Panc1 (cell line): ENCODE measurements around the gene C9orf152. TPM values are rescaled to one million over a fixed set of nuclear protein-coding genes. Genes with fewer than 3 reads are reported as not detected.

Experiments
- ATAC-seq: fragments of 200-7000 bp; cut with Tn5 transposase; 2 replicates; pipeline ENCODE4 v1.9.1; 2020; ENCODE audit warnings: mild to moderate bottlenecking, moderate library complexity
- BruUV-seq: library from RNA; stranded (reverse); fragments of 400-500 nt; replicated peaks from 2 replicates; lab custom pipeline; 2021; lab: Mats Ljungman, UMichigan
- CTCF ChIA-PET: fragments of 300-600 bp; sonication (Branson Sonifier 250); formaldehyde crosslinking; loops from one replicate; lab custom pipeline; 2022; ENCODE audit warnings: antibody characterized with exemption; lab: Charles Lee
- POLR2A ChIA-PET: fragments of 300-600 bp; sonication (Branson Sonifier 250); formaldehyde crosslinking; loops from one replicate; lab custom pipeline; 2022; ENCODE audit warnings: antibody characterized with exemption; lab: Charles Lee
- DNase-seq: peaks from one replicate; pipeline ENCODE4 v3.0.0-alpha.2; 2010; ENCODE audit warnings: low read depth, low spot score
- H3K27ac ChIP-seq: 2 replicates; pipeline ENCODE4 v1.5.1; 2011; ENCODE audit warnings: mild to moderate bottlenecking, low read length, inconsistent platforms
- H3K27me3 ChIP-seq: fragments of 200-500 bp; sonication (Bioruptor generic); 2 replicates; pipeline ENCODE4 v1.6.0; 2014; ENCODE audit warnings: low read length, inconsistent platforms; ENCODE audit not compliant: control insufficient read depth, insufficient read depth
- H3K36me3 ChIP-seq: fragments of 200-500 bp; sonication (Bioruptor generic); 2 replicates; pipeline ENCODE4 v1.5.1; 2014; ENCODE audit warnings: inconsistent platforms, mild to moderate bottlenecking, low read length, moderate library complexity; ENCODE audit not compliant: control insufficient read depth, insufficient read depth
- H3K4me1 ChIP-seq: 2 replicates; pipeline ENCODE4 v1.5.1; 2011; ENCODE audit warnings: inconsistent platforms, mild to moderate bottlenecking, low read length, moderate library complexity; ENCODE audit not compliant: control insufficient read depth, insufficient read depth
- H3K4me3 ChIP-seq, 2 experiments: 2 replicates each; pipeline ENCODE4 v1.5.1; 2011 to 2012; ENCODE audit warnings: low read depth in 2 of 2, low read length in 2 of 2, mild to moderate bottlenecking in 2 of 2, inconsistent platforms in 1 of 2, moderate library complexity in 1 of 2
- H3K9me3 ChIP-seq: fragments of 200-500 bp; sonication (Bioruptor generic); 2 replicates; pipeline ENCODE4 v1.5.1; 2014; ENCODE audit warnings: low read depth, mild to moderate bottlenecking, inconsistent platforms, low read length, moderate library complexity; ENCODE audit not compliant: control insufficient read depth, insufficient read depth
- CTCF ChIP-seq: fragments of 450-650 bp; IDR thresholded peaks from 2 replicates; pipeline ENCODE4 v1.5.1; 2017; ENCODE audit warnings: mild to moderate bottlenecking
- POLR2AphosphoS5 ChIP-seq: IDR thresholded peaks from 2 replicates; pipeline ENCODE4 v1.6.1; 2012; ENCODE audit warnings: mild to moderate bottlenecking, low read depth, low read length, moderate library complexity
- REST ChIP-seq, 2 experiments: IDR thresholded peaks; 2 replicates each; pipeline ENCODE4 v1.6.1; 2011 to 2012; ENCODE audit warnings: low read depth in 2 of 2, control low read depth in 1 of 2, low read length in 1 of 2, mild to moderate bottlenecking in 1 of 2, moderate library complexity in 1 of 2; ENCODE audit not compliant: insufficient read depth in 1 of 2
- SIN3A ChIP-seq: IDR thresholded peaks from 2 replicates; pipeline ENCODE4 v1.6.1; 2012; ENCODE audit warnings: low read depth, mild to moderate bottlenecking, low read length, moderate library complexity, borderline replicate concordance; ENCODE audit not compliant: insufficient read depth
- TCF7L2 ChIP-seq: IDR thresholded peaks from 2 replicates; pipeline ENCODE4 v1.6.1; 2011; ENCODE audit warnings: mild to moderate bottlenecking, low read depth, low read length, inconsistent platforms
- in situ Hi-C: cut with HindIII; loops from 2 replicates; pipeline ENCODE4 v1.10.0; 2016; ENCODE audit warnings: low sequenced_read_pairs, low pct_unique_long_range_greater_than_20kb
- intact Hi-C: fragments of 100-400 bp; cut with micrococcal nuclease; formaldehyde crosslinking; loops from one replicate; pipeline ENCODE4 v1.10.0; 2022; ENCODE audit not compliant: unreplicated experiment
- total RNA-seq: library from RNA; stranded (reverse); gene quantifications from one replicate; pipeline ENCODE4 v1.2.1, GENCODE V29; 2021; ENCODE audit not compliant: unreplicated experiment

The C9orf152 gene
- total RNA-seq, 1 experiment from 2014 or later = 0.10 TPM

GRCh38 chr9:110217656-110218099, 9.7 kb upstream of the C9orf152 start:
- ATAC-seq = no peak
- TF ChIP-seq POLR2AphosphoS5 (no peak), CTCF (peak; percentile 75), REST (IDR thresholded peaks at IDR 0.05; ENCODE audit: insufficient read depth in 1 of 2, low read depth in 2 of 2, low read length in 1 of 2) (no peak), TCF7L2 (no peak)
- POLR2A ChIA-PET = no interaction called here

GRCh38 chr9:110214586-110215355, 6.8 kb upstream of the C9orf152 start:
- Histone ChIP-seq H3K36me3 (no peaks in the 10 kb centered on the region), H3K4me3 (no peak overlapping the region), H3K9me3 (no peaks in the 10 kb centered on the region), H3K27me3 (peaks cover 2% of the 10 kb centered on the region; the same call in 1 of the 2 replicates), H3K4me1 (no peaks in the 10 kb centered on the region), H3K27ac (no peak overlapping the region)
- intact Hi-C loops (loop anchor here (5.0 kb wide), 2 partner anchors 32 to 312 kb away; no protein-coding TSS in a partner anchor), in situ Hi-C loops (no loop called here)
- TF ChIP-seq CTCF = no peak
- no peak for TF ChIP-seq SIN3A
- TF ChIP-seq REST (IDR thresholded peaks at IDR 0.05; ENCODE audit: insufficient read depth in 1 of 2, low read depth in 2 of 2, low read length in 1 of 2) = no peak
- no peak for TF ChIP-seq TCF7L2
- no peak for TF ChIP-seq POLR2AphosphoS5
- ChIA-PET POLR2A (no interaction called here), CTCF (no interaction called here)
- DNase-seq (no peak), ATAC-seq (no peak)
- no TSS peak for BruUV-seq

More at GRCh38 chr9:110217656-110218099, 9.7 kb upstream of the C9orf152 start:
- in situ Hi-C loops (no loop called here), intact Hi-C loops (loop anchor here (5.0 kb wide), 2 partner anchors 35 to 315 kb away; no protein-coding TSS in a partner anchor)
- CTCF ChIA-PET = interaction anchor here (0.7 to 1.0 kb wide), 2 partner anchors 11 to 34 kb away, joined by 3 to 7 read pairs; no protein-coding TSS in a partner anchor
- H3K4me1 ChIP-seq = no peaks in the 10 kb centered on the region
- H3K36me3 ChIP-seq = no peaks in the 10 kb centered on the region
- no peaks in the 10 kb centered on the region for H3K27me3 ChIP-seq
- BruUV-seq = no TSS peak
- no peak overlapping the region for H3K27ac ChIP-seq
- no peaks in the 10 kb centered on the region for H3K9me3 ChIP-seq
- DNase-seq = no peak
- H3K4me3 ChIP-seq = no peak overlapping the region
